IPS DF 6.9 (cell line): ENCODE results near the gene C19orf81.
A peak's percentile ranks its signal among the peaks of the same experiment; 100 is the strongest.

ENCODE experiments used
- DNase-seq: peaks from one replicate; pipeline ENCODE4 v3.0.0-alpha.2; 2013; ENCODE audit warnings: low read depth, low spot score
- H3K27ac ChIP-seq: one replicate; pipeline ENCODE4 v1.5.1; 2013; ENCODE audit warnings: low read length, control low read depth
- H3K27me3 ChIP-seq: 2 replicates; pipeline ENCODE4 v1.6.1; 2013; ENCODE audit warnings: mild to moderate bottlenecking, low read length; ENCODE audit not compliant: control insufficient read depth, insufficient read depth
- H3K36me3 ChIP-seq: 2 replicates; pipeline ENCODE4 v1.6.1; 2013; ENCODE audit warnings: low read length; ENCODE audit not compliant: control insufficient read depth, insufficient read depth
- H3K4me1 ChIP-seq: 2 replicates; pipeline ENCODE4 v1.6.1; 2013; ENCODE audit warnings: low read length; ENCODE audit not compliant: control insufficient read depth, insufficient read depth
- H3K4me3 ChIP-seq: 2 replicates; pipeline ENCODE4 v1.5.1; 2013; ENCODE audit warnings: mild to moderate bottlenecking, low read length
- H3K9me3 ChIP-seq: 2 replicates; pipeline ENCODE4 v1.6.1; 2013; ENCODE audit warnings: low read length, inconsistent platforms; ENCODE audit not compliant: control insufficient read depth, insufficient read depth
- WGBS: extraction: QIAGEN DNeasy Blood & Tissue Kit; methylation state at CpG from one replicate; pipeline ENCODE4 v1.1.7; 2013; ENCODE audit warnings: mixed read lengths, missing lambda C conversion rate; ENCODE audit not compliant: insufficient read length, insufficient coverage; 5-methylcytosine and 5-hydroxymethylcytosine counted together

C19orf81 gene

DNA sequence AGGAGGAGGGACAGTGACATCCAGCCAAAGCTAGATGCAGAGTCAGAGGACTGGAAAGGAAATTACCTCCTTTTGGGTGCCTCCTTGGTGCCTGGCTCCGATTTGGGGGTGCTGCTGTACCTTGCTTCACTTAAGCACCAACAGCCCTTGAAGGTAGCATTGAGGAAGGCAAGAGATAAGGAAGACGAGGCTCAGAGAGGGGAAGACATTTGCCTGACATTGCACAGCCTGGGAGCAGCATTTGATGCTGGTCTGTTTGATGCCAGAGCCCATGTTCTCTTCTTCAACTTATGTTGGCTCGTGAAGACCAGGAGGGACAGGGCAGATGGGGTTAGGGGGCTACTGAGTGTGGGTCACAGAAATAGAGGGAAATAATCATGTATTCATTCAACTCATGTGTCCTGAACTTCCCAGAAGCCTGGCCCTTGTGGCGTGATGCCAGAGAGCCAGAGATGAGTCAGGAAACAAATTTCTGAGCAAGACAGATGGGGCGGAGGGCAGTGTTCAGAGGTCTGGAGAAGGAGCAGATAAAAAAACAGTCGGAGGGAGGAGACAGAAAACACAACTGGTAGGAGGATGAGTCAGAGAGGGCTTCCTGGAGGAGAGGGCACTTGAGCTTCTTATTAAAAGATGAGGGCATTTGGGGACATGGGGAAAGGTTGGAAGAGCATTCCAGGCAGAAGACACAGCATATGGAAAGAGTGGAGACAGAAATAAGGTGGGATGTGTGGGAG is 3.0 kb upstream of the C19orf81 start:
- no peak overlapping the region for H3K27ac ChIP-seq
- no peaks in the 10 kb centered on the region for H3K27me3 ChIP-seq
- no peak for DNase-seq
- no peak overlapping the region for H3K4me3 ChIP-seq
- peaks cover 26% of the 10 kb centered on the region for H3K9me3 ChIP-seq
- no peaks in the 10 kb centered on the region for H3K4me1 ChIP-seq
- no CpG with 5 or more reads among the region's 6 CpGs for WGBS
- H3K36me3 ChIP-seq, result no peaks in the 10 kb centered on the region

DNA sequence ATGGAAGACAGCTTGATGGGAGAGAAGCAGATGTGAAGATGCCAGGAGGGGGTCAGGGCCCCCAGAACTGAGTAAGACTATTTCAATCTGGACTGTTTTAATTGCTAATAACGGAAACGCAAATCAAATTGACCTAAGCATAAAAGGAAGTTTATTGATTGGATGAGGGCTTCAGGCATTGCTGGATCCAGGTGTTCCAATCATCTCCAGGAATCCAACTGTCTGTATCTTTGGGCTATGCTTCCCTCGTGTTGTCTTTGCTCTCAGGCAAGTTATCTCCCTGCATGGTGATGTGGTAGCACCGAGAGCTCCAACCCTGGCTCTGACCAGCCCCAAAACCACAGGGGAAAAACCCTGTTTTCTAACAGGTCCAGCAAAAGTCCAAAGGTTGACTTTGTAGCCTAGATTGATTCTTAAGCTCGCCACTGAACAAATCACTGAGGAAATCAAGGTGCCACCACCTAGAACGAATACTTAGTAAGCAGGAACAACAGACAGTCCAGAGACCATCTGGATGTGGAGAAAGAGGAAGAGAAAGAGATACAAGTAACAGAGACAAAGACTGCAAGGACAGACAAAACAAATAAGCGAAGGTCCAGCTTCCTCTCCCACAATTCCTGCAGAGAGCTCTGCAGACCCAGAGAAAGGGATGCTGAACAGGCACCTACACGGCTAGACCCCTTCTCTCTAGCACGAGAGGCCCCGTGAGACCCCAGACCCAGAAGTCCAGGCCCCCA is 1.2 kb upstream of the C19orf81 start:
- no peak for DNase-seq
- H3K27me3 ChIP-seq, result no peaks in the 10 kb centered on the region

DNA sequence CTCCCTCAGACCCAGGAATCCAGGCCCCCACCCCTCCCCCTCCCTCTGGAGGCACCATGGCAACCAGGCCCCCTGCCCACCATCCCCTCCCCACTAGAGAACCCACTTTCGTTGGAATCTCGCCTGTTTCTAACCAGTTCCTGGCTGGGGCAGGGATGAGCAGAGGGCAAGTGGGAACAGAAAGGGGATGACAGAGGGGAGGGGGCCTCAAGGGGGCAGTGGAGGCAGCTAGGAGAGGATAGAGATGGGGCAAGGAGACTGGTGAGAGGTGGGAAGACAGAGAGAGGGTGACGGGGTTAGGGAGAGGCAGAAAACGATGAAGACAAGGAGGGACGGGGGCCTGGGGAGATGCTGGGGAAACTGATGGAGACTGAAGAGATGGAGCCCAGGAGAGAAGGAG is 586 bp upstream of the C19orf81 start:
- Histone ChIP-seq H3K4me1 (no peaks in the 10 kb centered on the region), H3K27ac (no peak overlapping the region), H3K9me3 (peaks cover 24% of the 10 kb centered on the region), H3K36me3 (no peaks in the 10 kb centered on the region), H3K4me3 (no peak overlapping the region), H3K27me3 (no peaks in the 10 kb centered on the region)
- no peak for DNase-seq
- no CpG with 5 or more reads among the region's 5 CpGs for WGBS

More for the DNA sequence above, 1.2 kb upstream of the C19orf81 start:
- H3K27ac ChIP-seq, result no peak overlapping the region
- H3K36me3 ChIP-seq, result no peaks in the 10 kb centered on the region
- H3K4me1 ChIP-seq, result no peaks in the 10 kb centered on the region
- no peak overlapping the region for H3K4me3 ChIP-seq
- WGBS, result no CpG with 5 or more reads among the region's 10 CpGs
- peaks cover 25% of the 10 kb centered on the region for H3K9me3 ChIP-seq

DNA sequence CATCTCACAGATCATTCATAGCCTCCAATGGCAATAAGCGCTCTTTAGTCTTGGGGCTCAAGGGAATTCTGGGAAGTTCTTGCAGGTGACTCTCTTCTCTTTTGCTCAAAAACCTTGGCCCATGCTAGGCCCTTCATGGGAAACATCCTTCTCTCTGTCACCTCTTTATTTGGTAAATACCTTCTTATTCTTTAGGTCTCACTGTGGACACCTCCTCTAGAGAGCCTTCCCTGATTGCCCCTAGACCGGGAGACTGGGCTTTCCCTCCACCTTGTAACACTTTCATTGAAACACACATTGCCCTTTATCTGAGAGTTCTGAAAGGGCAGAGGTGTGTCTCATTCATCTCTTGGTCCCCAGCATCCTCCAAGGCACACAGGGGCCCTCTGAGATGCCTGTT is 1.9 kb downstream of the C19orf81 start:
- Histone ChIP-seq H3K4me3 (no peak overlapping the region), H3K27me3 (no peaks in the 10 kb centered on the region), H3K36me3 (no peaks in the 10 kb centered on the region), H3K9me3 (peaks cover 24% of the 10 kb centered on the region), H3K27ac (no peak overlapping the region), H3K4me1 (no peaks in the 10 kb centered on the region)
- DNase-seq, result no peak
- no CpG with 5 or more reads among the region's 2 CpGs for WGBS

DNA sequence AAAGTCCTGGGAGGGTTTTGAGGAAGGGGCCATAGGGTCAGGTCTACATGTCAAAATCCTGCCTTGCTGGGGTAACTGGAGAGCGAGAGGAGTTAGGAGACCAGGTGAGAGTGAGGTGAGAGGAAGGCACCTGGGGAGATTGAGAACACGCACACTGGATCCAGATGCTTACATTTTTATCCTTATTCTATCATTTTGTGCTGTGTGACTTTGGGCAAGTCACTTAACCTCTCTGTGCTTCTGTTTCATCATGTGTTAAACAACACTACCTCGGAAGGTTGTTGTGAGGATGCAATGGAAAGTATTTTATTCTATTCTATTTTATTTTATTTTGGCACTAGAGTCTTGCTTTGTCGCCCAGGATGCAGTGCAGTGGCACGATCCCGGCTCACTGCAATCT is 3.5 kb downstream of the C19orf81 start:
- H3K27ac ChIP-seq, result no peak overlapping the region
- H3K36me3 ChIP-seq, result no peaks in the 10 kb centered on the region
- H3K4me3 ChIP-seq, result no peak overlapping the region
- H3K27me3 ChIP-seq, result no peaks in the 10 kb centered on the region
- H3K4me1 ChIP-seq, result no peaks in the 10 kb centered on the region
- WGBS, result no CpG with 5 or more reads among the region's 6 CpGs
- H3K9me3 ChIP-seq, result peaks cover 25% of the 10 kb centered on the region
- DNase-seq, result no peak

DNA sequence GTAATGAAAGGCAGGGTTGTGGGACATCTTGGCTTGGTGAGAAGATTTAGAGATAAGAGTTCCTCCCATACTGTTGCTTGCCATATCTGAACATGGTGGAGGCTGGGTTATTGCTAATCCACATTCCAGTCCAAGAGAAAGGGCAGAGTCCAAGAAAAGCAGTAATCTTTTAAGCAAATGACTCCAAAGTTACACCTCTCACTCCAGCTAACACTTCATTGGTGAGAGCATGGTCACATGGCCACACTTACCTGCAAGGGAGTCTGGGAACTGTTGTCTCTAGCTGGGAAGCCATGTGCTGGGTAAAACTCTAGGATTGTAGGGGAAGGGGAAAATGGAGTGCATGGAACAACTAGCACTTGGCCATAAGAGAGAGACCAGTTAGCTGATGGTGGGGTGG is 5.6 kb downstream of the C19orf81 start:
- Histone ChIP-seq H3K9me3 (peaks cover 27% of the 10 kb centered on the region), H3K4me1 (no peaks in the 10 kb centered on the region), H3K36me3 (no peaks in the 10 kb centered on the region), H3K4me3 (no peak overlapping the region), H3K27ac (no peak overlapping the region), H3K27me3 (no peaks in the 10 kb centered on the region)
- DNase-seq, result no peak

DNA sequence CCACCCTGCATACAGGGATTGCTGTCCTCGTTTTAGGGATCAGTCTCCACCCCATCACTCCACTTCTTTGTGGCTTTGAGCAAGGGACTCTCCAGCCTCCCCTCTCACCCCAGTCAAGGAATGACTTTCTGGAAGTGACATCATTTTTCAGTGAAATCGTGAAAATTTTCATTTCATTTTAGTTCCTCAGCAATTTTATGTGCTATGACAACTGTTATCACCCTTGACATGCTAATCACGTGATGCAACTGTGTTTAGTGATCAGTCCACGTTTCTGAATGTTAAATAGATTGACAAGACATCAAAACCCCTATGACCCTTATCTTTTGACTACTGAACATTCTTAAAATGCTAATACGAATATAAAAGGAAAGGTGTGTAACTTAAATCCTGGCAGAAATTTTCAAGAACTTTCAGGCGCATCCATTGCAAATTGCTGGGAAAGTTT is 8.0 kb downstream of the C19orf81 start:
- no peaks in the 10 kb centered on the region for H3K27me3 ChIP-seq
- no peaks in the 10 kb centered on the region for H3K4me1 ChIP-seq
- no peak overlapping the region for H3K4me3 ChIP-seq
- peaks cover 33% of the 10 kb centered on the region for H3K9me3 ChIP-seq
- H3K36me3 ChIP-seq, result no peaks in the 10 kb centered on the region
- WGBS, result no CpG with 5 or more reads among the region's 6 CpGs
- DNase-seq, result no peak
- no peak overlapping the region for H3K27ac ChIP-seq

DNA sequence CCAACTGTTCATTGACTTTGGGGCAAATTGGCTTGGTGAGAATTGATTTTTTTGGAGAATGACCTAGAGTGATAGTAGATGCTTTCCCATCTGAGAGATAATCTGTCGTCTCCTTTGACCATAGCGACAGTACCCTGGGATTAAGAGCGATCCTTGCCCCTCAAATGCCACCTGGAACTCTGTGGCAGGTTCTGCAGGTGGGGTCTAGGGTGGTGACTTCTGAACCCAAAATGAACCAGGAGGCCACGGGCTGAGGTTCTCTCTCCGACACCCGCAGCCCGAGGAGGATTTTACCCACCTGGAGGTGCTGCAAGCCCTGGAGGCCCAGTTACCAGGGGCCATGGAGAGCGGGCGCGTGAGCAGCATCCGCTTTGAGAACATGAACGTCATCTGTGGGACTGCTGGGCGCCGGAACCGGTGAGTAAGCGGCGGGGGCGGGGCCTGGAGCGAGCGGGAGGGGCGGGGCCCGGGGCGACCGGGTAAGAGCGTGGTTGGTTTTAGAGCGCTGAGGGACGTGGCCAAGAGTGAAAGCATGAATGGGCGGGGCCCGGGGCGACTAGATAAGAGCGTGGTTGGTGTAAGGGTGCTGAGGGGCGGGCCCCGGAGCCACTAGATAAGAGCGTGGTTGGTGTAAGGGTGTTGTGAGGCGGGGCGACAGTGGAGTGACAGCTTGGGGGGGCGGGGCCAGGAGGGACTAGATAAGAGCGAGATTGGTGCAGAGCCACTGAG is 8.6 kb downstream of the C19orf81 start:
- Histone ChIP-seq H3K4me1 (no peaks in the 10 kb centered on the region), H3K27me3 (no peaks in the 10 kb centered on the region), H3K27ac (no peak overlapping the region), H3K9me3 (peaks cover 29% of the 10 kb centered on the region), H3K4me3 (no peak overlapping the region), H3K36me3 (no peaks in the 10 kb centered on the region)
- no peak for DNase-seq
- no CpG with 5 or more reads among the region's 38 CpGs for WGBS

DNA sequence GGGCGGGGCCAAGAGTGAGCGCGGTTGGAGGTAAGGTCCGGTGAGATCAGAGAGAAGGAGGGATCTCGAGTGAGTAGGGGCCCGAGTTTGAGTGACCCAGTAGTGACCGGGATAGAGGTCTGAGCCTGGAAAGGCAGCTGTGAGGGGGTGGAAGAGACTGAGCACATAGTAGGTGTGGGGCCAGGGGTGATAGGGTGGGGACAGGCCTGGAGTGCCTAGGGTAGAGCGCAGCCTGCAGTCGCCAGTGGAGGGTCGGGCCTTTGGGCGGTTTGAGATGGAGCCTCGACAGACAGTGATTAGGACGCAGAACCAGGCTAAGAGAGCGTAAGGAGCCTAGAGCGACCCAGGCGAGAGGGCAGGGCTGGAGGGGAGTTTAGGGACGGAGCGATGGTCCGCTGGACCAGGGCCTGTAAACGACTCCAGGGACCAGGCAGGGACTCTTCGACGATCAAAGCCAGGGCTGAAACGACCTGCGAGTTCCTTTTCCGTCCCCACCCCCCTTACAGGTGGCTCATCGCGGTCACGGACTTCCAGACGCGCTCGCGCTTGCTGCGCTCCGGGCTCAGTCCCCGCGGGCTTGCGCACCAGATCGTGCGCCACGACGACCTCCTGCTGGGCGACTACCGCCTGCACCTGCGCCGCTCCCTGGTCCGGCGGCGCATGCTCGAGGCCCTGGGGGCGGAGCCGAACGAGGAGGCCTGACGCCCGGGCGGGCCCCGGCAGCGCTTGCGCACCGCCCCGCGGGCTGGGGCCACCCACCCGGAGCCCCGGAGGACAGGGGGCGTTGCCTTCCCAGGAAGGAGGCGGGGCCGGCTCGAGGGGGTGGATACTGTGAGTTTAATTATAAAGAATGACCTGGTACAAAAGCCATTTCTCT is 9.4 kb downstream of the C19orf81 start:
- Histone ChIP-seq H3K36me3 (no peaks in the 10 kb centered on the region), H3K27me3 (no peaks in the 10 kb centered on the region), H3K9me3 (peaks cover 30% of the 10 kb centered on the region), H3K4me3 (peak overlapping the region; percentile 5; the same call in 1 of the 2 replicates), H3K4me1 (no peaks in the 10 kb centered on the region), H3K27ac (no peak overlapping the region)
- DNase-seq, result no peak
- WGBS, result no CpG with 5 or more reads among the region's 67 CpGs
